Natural killer cell (primary cell): ENCODE results near the gene TRERF1. TPM values are rescaled to one million over a fixed set of nuclear protein-coding genes. Genes with fewer than 3 reads are reported as not detected.

Experiments
- ATAC-seq, 3 donors: fragments of 150-1000 bp in 2 of 3; fragments of 200-7000 bp in 1 of 3; cut with Tn5 transposase; 1 replicate in 1 of 3; 2 replicates in 2 of 3; pipeline ENCODE4 v1.10.0; 2021; ENCODE audit warnings: mild to moderate bottlenecking in 2 of 3, moderate library complexity in 2 of 3
- DNase-seq, 2 donors: peaks; one replicate each; pipeline versions ENCODE4 v3.0.0 to v3.0.0-alpha.2; 2013 to 2021; ENCODE audit warnings: mixed read lengths in 1 of 2
- H3K27ac ChIP-seq: one replicate; pipeline ENCODE4 v1.5.1; 2013; ENCODE audit warnings: mild to moderate bottlenecking, low read length
- H3K27me3 ChIP-seq: one replicate; pipeline ENCODE4 v1.6.1; 2013; ENCODE audit warnings: low read length; ENCODE audit not compliant: control insufficient read depth, insufficient read depth
- H3K36me3 ChIP-seq: one replicate; pipeline ENCODE4 v1.6.1; 2013; ENCODE audit warnings: low read length; ENCODE audit not compliant: control insufficient read depth, insufficient read depth
- H3K4me1 ChIP-seq: one replicate; pipeline ENCODE4 v1.6.1; 2013; ENCODE audit warnings: low read length; ENCODE audit not compliant: control insufficient read depth, insufficient read depth
- H3K4me3 ChIP-seq: one replicate; pipeline ENCODE4 v1.5.1; 2013; ENCODE audit warnings: low read length
- H3K9me3 ChIP-seq: one replicate; pipeline ENCODE4 v1.6.1; 2013; ENCODE audit warnings: low read length; ENCODE audit not compliant: control insufficient read depth, insufficient read depth
- H3K27ac Mint-ChIP-seq, 2 donors: one replicate each; pipeline ENCODE4 v1.8.0; 2022; ENCODE audit warnings: mild to moderate bottlenecking in 2 of 2, mixed read lengths in 2 of 2, moderate library complexity in 1 of 2
- H3K27me3 Mint-ChIP-seq, 2 donors: one replicate each; pipeline ENCODE4 v1.8.0; 2022; ENCODE audit warnings: low read depth in 2 of 2, mixed read lengths in 2 of 2
- H3K36me3 Mint-ChIP-seq: one replicate; pipeline ENCODE4 v1.8.0; 2022; ENCODE audit warnings: mixed read lengths
- H3K4me1 Mint-ChIP-seq, 2 donors: one replicate each; pipeline ENCODE4 v1.8.0; 2022; ENCODE audit warnings: mixed read lengths in 2 of 2
- H3K4me3 Mint-ChIP-seq: one replicate; pipeline ENCODE4 v1.8.0; 2022; ENCODE audit warnings: mild to moderate bottlenecking, moderate library complexity, mixed read lengths
- H3K9me3 Mint-ChIP-seq, 2 donors: one replicate each; pipeline ENCODE4 v1.8.0; 2022; ENCODE audit warnings: mixed read lengths in 2 of 2
- CTCF ChIP-seq: fragments of 200-600 bp; IDR thresholded peaks from one replicate; pipeline ENCODE4 v1.8.0; 2022; ENCODE audit warnings: antibody characterized with exemption
- WGBS: methylation state at CpG from one replicate; pipeline ENCODE4 v1.1.7; 2013; ENCODE audit warnings: missing lambda C conversion rate; ENCODE audit not compliant: insufficient coverage; 5-methylcytosine and 5-hydroxymethylcytosine counted together
- intact Hi-C: fragments of 100-400 bp; cut with micrococcal nuclease; formaldehyde crosslinking; loops from one replicate; pipeline ENCODE4 v1.14.2; 2022
- total RNA-seq, 4 donors: library from RNA; stranded (reverse); fragments of 120-200 nt in 1 of 4; gene quantifications; one replicate each; pipeline versions ENCODE4 v1.2.3 to v1.2.4, GENCODE V29; 2013 to 2022

The TRERF1 gene
- total RNA-seq, 3 donors from 2014 or later (not counting 1 experiment from before 2014, with no cell fraction given): 34.6 to 42.3 (median 38.6) TPM

DNA sequence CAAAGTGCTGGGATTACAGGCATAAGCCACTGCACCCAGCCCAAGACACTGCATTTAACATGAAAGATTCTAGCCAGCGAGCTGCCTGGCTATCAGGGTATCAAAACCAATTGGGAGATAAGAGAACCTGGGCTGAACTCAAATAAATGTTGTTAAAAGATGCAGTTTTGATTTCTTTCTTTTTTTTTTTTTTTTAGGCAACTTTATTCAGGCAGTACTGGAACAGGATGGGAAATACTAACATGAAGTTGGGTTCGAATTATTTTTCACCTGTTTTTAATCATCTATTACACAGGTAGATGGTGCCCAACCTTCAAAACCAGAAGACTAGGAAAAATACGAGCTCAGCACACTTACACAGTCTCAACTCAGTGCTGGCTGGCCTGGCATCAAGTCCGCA, 63.7 kb downstream of the TRERF1 start:
- intact Hi-C loops: no loop called here
- H3K4me1 Mint-ChIP-seq: peaks cover 81 to 82% of the 10 kb centered on the region in 2 donors
- no peak overlapping the region for H3K4me3 ChIP-seq

DNA sequence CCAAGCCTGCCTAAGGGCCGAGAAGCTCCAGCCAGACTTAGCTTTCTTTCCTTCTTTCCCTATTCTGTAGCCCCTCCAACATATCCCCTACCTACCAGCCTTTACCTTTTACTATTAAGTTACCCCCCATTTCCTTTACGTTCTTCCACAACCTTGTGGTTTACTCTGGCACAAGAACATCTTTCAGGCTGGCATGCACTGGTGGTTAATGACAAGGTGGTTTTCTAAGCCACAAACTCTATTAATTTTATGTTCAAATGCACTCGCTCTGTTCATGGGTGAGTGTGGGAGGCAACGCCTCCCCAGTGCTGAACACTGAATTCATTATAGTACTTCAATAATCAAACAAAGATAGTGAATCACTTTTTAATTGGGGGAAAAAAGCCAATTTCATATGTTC, 64.4 kb downstream of the TRERF1 start:
- no peaks in the 10 kb centered on the region for H3K36me3 ChIP-seq
- intact Hi-C loops: no loop called here
- DNase-seq (peak in 1 of 2 donors; percentile 82), ATAC-seq (peak; percentile 9 to 42 (median 40))
- H3K4me1 Mint-ChIP-seq: peaks cover 74 to 76% of the 10 kb centered on the region in 2 donors
- H3K36me3 Mint-ChIP-seq: no peaks in the 10 kb centered on the region
- peak overlapping the region; percentile 70 for H3K4me3 Mint-ChIP-seq
- peaks cover 64% of the 10 kb centered on the region for H3K4me1 ChIP-seq
- no peak for TF ChIP-seq CTCF
- 9% methylated on average over 2 of the region's 4 CpGs for WGBS
- H3K4me3 ChIP-seq: no peak overlapping the region
- H3K9me3 Mint-ChIP-seq: no peaks in the 10 kb centered on the region
- H3K27ac ChIP-seq: peak overlapping the region; percentile 32
- H3K27me3 ChIP-seq: no peaks in the 10 kb centered on the region
- H3K27me3 Mint-ChIP-seq: no peaks in the 10 kb centered on the region
- no peaks in the 10 kb centered on the region for H3K9me3 ChIP-seq
- H3K27ac Mint-ChIP-seq: peak overlapping the region; percentile 79 to 97

More for the DNA sequence above, 63.7 kb downstream of the TRERF1 start:
- DNase-seq: no peak
- no peak for TF ChIP-seq CTCF
- H3K4me1 ChIP-seq: peaks cover 68% of the 10 kb centered on the region
- no peaks in the 10 kb centered on the region for H3K36me3 ChIP-seq
- peak overlapping the region; percentile 89 for H3K27ac ChIP-seq
- Mint-ChIP-seq H3K27me3 (no peaks in the 10 kb centered on the region), H3K4me3 (peak overlapping the region; percentile 42), H3K9me3 (no peaks in the 10 kb centered on the region), H3K36me3 (no peaks in the 10 kb centered on the region), H3K27ac (peak overlapping the region; percentile 79 to 97)
- H3K27me3 ChIP-seq: no peaks in the 10 kb centered on the region
- no peaks in the 10 kb centered on the region for H3K9me3 ChIP-seq
- 88% methylated on average over 4 of the region's 4 CpGs for WGBS
- no peak for ATAC-seq

DNA sequence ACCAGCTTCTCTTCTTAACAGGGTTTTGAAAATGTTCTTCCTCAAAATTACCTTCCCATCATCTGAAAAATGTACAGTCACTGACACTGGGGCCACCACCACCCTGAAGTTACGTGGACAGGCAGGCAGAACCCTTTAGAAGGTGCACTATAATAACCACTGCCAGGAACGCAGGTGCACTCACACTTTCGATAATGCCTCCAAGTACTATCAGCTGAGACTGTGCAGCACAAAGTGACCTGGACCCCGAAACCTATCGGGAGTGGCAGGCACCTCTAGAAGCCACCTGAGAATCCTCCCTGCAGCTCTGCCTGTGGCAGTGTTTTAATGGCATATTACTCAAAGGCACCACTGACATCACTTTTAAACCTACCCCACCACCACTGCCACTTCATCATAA, 66.4 kb downstream of the TRERF1 start:
- Histone ChIP-seq H3K4me1 (peaks cover 61% of the 10 kb centered on the region), H3K9me3 (no peaks in the 10 kb centered on the region), H3K36me3 (no peaks in the 10 kb centered on the region), H3K27ac (no peak overlapping the region), H3K4me3 (no peak overlapping the region), H3K27me3 (no peaks in the 10 kb centered on the region)
- ATAC-seq (no peak), DNase-seq (no peak)
- Mint-ChIP-seq H3K4me3 (no peak overlapping the region), H3K27ac (no peak overlapping the region), H3K27me3 (no peaks in the 10 kb centered on the region), H3K36me3 (no peaks in the 10 kb centered on the region), H3K4me1 (peaks cover 63 to 68% of the 10 kb centered on the region in 2 donors), H3K9me3 (no peaks in the 10 kb centered on the region)
- WGBS: 95% methylated on average over 5 of the region's 5 CpGs
- no peak for TF ChIP-seq CTCF
- intact Hi-C loops: no loop called here
